Kidney glomerular epithelial cell (primary cell): Measurements from ENCODE around the gene NDUFB7.
A peak's percentile ranks its signal among the peaks of the same experiment; 100 is the strongest.
"Not testable (repeated sequence)": the region's sequence is repeated elsewhere in the genome, so short reads cannot be mapped to it uniquely, and the experiment has no call there.

Experiments used
- DNase-seq: peaks from one replicate; lab custom pipeline; 2025; lab: John Stamatoyannopoulos, UW

NDUFB7 gene

GRCh38 chr19:14570864-14571527 lies 870 bp downstream of the NDUFB7 start:
- DNase-seq, result no peak

GRCh38 chr19:14567079-14567478 lies 4.8 kb downstream of the NDUFB7 start:
- DNase-seq, result no peak

DNA sequence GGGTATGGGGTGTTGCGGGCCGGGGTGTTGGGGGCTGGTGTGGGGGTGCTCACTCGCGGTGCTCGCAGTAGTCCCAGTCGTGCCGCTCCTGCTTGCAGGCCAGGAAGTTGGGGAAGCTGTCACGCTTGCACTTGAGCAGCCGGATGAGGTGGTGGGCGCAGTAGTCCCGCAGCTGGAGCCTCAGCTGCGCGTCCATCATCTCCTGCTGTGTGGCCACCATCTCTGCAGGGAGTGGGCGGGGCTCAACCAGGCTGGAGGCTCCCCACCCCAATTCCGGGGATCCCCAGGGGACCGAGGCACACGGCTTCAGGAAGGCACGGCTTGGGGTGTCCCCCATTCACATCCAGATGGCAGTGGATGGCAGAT lies 5.2 kb downstream of the NDUFB7 start:
- DNase-seq, result no peak

GRCh38 chr19:14565765-14566711 lies 5.8 kb downstream of the NDUFB7 start:
- no peak for DNase-seq

GRCh38 chr19:14565298-14565679 lies 6.6 kb downstream of the NDUFB7 start:
- DNase-seq, result no peak

GRCh38 chr19:14564652-14565297 lies 7.1 kb downstream of the NDUFB7 start:
- not testable (repeated sequence) for DNase-seq

GRCh38 chr19:14563989-14564651 lies 7.7 kb downstream of the NDUFB7 start:
- DNase-seq, result no peak

DNA sequence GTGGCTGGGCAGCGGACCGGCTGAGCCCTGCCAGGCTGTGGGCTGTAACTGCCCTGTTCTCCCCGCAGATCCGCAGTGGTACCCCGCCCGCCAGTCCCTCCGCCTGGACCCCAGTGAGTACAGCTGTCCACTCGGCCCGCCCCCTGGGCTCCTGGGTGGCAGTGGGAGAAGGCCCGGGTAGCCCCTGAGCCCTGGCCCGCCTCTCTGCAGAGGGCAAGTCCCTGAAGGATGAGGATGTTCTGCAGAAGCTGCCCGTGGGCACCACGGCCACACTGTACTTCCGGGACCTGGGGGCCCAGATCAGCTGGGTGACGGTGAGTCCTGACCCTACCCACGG lies 8.3 kb downstream of the NDUFB7 start:
- DNase-seq, result no peak

GRCh38 chr19:14562660-14563589 lies 8.9 kb downstream of the NDUFB7 start:
- DNase-seq, result no peak

DNA sequence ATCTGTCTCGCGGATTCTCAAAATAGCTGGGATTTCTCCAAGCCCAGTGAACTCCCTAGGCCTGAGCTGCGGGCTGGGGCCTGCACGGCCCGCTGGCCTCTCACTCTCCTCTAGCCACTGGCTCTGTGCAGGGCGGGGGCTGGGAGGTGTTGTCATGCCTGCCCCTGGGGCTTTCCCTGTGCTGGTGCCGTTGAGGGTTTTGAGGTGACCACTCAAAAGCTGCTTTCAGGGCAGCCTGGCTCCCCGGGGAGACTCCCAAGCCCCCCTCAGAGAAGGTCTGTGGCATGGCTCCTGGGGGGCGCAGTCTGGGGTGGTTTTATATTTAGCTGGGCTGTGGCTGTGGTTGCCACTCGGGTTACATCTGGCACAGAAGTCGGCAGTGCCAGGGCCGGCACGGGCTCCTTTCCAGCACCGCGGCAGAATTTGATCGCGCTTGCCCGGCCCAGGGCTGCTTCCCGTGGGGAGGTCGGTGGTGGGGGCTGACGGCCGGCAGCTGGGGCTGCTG lies 10.0 kb downstream of the NDUFB7 start:
- DNase-seq, result peak; percentile 45

DNA sequence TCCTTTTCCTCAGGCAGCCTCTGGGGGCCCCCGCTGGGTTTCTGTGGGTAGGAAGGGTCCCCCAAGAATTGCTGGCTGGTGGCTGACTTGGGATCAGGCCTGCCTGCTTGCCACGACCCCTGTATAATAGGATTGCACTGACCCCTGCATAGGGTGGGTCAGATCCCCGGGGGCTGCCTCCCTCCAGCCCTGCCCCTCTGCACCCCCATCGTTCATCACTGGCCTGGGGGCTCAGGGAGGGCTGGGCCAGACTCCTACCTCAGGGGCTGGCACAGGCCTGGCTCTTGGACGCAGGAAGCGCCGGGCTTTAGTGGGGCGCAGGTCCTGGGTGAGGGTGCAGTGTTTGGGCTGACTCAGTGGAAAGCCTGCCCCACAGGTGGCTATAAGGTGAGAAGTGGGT lies 10.6 kb downstream of the NDUFB7 start:
- DNase-seq, result no peak

- DNase-seq, result no peak
Observed at GRCh38 chr19:14560776-14561108, 11.1 kb downstream of the NDUFB7 start.

- no peak for DNase-seq
Observed at GRCh38 chr19:14559916-14560775, 11.7 kb downstream of the NDUFB7 start.

DNA sequence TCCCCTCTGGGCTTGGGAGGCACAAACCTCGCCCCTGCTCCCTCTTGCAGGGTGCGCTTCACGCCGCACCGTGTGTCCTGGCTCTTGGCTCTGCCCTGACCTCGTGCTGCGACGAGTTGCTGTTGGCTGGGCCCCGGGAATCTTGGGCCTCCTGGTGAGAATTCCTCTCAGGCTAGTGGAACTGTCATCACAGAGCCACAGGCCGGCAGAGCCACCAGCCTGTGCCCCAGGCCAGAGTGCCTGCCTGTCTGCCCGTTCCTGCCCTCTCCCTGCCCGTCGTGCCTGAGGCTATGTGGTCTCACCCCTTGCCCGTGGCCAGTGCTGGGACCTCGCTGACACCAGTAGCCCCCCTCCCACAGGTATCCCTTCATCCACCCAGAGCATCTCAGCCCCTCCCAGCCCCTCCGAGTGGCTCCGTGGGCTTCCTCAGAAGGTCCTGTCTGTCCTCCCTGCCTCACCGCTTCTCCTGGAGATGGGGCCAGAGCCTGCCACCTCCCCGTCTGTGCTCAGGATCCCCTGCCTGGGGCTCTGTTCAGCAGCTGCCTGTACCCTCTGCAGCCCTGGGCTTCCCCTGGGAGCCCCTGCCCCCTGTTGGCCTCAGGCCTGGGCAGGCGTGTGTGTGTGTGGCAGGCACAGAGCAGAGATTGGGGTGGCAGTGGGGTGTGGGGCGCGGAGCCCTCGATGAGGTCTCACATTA lies 13.3 kb downstream of the NDUFB7 start:
- DNase-seq, result no peak

GRCh38 chr19:14556662-14557188 lies 15.1 kb downstream of the NDUFB7 start:
- DNase-seq, result peak; percentile 53

GRCh38 chr19:14555918-14556661 lies 15.8 kb downstream of the NDUFB7 start:
- peak; percentile 58 for DNase-seq

DNA sequence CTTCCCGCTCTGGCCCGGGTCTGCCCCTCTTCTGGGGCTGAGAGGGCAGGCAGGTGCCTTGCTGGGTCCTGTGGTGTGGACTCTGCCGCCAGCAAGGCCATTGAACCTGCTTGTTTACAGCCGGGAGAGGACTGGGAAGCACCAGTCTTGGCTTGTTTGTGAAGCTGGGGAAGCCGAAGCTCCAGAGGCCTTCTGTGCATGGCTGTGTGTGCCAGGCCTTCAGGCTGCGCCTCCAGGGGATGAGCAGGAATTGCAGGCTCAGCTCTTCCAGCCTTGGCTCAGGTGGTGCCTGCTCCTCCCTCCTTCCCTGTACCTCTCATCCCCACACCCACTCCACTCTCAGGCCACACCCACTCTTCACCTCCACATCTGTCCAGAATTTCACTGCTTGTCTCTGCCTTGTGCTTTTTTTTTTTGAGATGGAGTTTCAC lies 17.5 kb downstream of the NDUFB7 start:
- no peak for DNase-seq

DNA sequence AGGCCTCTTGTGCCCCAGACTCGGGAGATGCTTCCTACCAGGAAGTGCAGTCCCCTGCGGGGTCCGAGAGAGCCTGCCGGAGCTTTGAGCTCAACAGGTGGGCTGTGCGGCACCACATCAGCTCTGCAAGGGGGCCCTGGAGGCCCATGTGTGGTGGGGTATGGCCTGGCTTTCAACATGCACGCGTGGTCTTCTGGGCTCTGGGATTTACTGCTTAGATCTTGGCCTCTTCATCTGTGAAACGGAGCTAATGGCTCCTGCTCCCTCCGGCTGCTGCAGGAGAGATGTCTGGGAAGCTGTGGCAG lies 18.0 kb downstream of the NDUFB7 start:
- no peak for DNase-seq
